Body of pancreas (tissue), 4 donors: Measurements from ENCODE around the gene COMT.

Experiments
- POLR2A ChIP-seq, 3 donors: fragments of 450-650 bp; IDR thresholded peaks; one replicate each; pipeline ENCODE4 v1.6.1; 2016; ENCODE audit warnings: antibody characterized with exemption in 3 of 3, mild to moderate bottlenecking in 2 of 3
- TF ChIP-seq, protein P1 (sequence below), 7 experiments: fragments of 450-650 bp in 4 of 7; fragments of 200-600 bp in 3 of 7; sonication (generic) in 3 of 7; IDR thresholded peaks; one replicate each; pipeline ENCODE4 v1.5.1; 2016 to 2019; ENCODE audit warnings: antibody characterized with exemption in 7 of 7

DNA sequence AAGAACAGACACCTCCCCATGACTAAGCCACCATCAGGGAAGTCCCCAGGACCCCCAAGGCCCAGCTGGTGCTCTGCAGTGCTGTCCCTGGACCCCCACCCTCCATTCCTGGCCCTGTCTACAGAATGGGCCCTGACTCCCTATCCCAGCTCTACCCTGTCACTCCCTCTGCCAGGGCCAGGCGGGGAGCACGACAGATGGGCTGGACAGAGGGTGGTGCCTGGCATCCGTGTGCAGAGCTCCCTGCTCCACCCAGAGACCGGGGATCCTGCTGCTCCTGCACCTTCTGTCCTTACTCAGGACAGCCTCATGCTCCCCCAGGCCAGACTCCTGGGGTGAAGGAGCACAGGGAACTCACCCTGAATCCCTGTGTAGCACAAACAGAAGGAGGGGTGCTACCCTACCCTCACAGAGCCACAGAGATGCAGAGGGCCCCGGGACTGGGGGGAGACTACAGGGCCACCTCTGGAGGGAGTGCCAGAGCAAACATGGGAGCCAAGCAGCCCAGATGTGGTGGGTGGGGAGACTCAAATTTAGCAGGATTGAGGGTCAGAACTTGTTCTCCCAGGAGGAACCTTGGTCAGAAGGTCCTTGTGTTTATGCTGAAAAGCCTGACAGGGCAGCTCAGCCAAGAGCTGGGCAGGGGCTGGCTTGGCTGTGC, 73.1 kb downstream of the COMT start:
- TF ChIP-seq, protein P1, sequence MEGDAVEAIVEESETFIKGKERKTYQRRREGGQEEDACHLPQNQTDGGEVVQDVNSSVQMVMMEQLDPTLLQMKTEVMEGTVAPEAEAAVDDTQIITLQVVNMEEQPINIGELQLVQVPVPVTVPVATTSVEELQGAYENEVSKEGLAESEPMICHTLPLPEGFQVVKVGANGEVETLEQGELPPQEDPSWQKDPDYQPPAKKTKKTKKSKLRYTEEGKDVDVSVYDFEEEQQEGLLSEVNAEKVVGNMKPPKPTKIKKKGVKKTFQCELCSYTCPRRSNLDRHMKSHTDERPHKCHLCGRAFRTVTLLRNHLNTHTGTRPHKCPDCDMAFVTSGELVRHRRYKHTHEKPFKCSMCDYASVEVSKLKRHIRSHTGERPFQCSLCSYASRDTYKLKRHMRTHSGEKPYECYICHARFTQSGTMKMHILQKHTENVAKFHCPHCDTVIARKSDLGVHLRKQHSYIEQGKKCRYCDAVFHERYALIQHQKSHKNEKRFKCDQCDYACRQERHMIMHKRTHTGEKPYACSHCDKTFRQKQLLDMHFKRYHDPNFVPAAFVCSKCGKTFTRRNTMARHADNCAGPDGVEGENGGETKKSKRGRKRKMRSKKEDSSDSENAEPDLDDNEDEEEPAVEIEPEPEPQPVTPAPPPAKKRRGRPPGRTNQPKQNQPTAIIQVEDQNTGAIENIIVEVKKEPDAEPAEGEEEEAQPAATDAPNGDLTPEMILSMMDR (IDR thresholded peaks at IDR 0.05): no peak
- TF ChIP-seq POLR2A (IDR thresholded peaks at IDR 0.05): no peak
